ENCODE results near the gene PRKCH.

GRCh38 chr14:61545726-61546455 lies 224.5 kb downstream of the PRKCH start:
- TF ChIP-seq, protein P1, sequence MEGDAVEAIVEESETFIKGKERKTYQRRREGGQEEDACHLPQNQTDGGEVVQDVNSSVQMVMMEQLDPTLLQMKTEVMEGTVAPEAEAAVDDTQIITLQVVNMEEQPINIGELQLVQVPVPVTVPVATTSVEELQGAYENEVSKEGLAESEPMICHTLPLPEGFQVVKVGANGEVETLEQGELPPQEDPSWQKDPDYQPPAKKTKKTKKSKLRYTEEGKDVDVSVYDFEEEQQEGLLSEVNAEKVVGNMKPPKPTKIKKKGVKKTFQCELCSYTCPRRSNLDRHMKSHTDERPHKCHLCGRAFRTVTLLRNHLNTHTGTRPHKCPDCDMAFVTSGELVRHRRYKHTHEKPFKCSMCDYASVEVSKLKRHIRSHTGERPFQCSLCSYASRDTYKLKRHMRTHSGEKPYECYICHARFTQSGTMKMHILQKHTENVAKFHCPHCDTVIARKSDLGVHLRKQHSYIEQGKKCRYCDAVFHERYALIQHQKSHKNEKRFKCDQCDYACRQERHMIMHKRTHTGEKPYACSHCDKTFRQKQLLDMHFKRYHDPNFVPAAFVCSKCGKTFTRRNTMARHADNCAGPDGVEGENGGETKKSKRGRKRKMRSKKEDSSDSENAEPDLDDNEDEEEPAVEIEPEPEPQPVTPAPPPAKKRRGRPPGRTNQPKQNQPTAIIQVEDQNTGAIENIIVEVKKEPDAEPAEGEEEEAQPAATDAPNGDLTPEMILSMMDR (IDR thresholded peaks at IDR 0.05) = no peak
- TF ChIP-seq POLR2AphosphoS5 (IDR thresholded peaks at IDR 0.05; ENCODE audit: insufficient read depth in 1 of 2, low read depth in 1 of 2) = no peak
